SK-N-SH (cell line): ENCODE data around the gene DHX35. TPM values are rescaled to one million over a fixed set of nuclear protein-coding genes. Genes with fewer than 3 reads are reported as not detected.

ENCODE experiments used
- CTCF ChIA-PET: fragments of 300-600, 350-600 bp; formaldehyde crosslinking; extraction: SDS; loops from one replicate; lab custom pipeline; 2021; lab: Yijun Ruan, JAX
- POLR2A ChIA-PET: fragments of 350-600 bp; sonication (Branson Sonifier 250); formaldehyde crosslinking; extraction: SDS; loops from one replicate; lab custom pipeline; 2020; ENCODE audit warnings: antibody characterized with exemption, inconsistent platforms; lab: Yijun Ruan, JAX
- DNase-seq: peaks from one replicate; pipeline ENCODE4 v3.0.0; 2012
- H2AFZ ChIP-seq: fragments of 200-600 bp; sonication (generic); 2 replicates; pipeline ENCODE4 v1.8.1; 2016; ENCODE audit warnings: antibody characterized with exemption, mild to moderate bottlenecking, low read depth
- H3F3A ChIP-seq: fragments of 200-600 bp; sonication (generic); replicated peaks from 2 replicates; pipeline ENCODE3; 2016; ENCODE audit warnings: antibody characterized with exemption, mild to moderate bottlenecking; ENCODE audit not compliant: insufficient read depth
- H3K27ac ChIP-seq, 2 experiments: fragments of 200-500 bp in 1 of 2; fragments of 200-600 bp in 1 of 2; sonication (Bioruptor generic) in 1 of 2; sonication (generic), shearing (Covaris generic) in 1 of 2; 2 replicates each; pipeline versions ENCODE4 v1.5.1 to v1.6.1; 2014 to 2016; ENCODE audit warnings: low read depth in 2 of 2, inconsistent platforms in 1 of 2, low read length in 1 of 2, mild to moderate bottlenecking in 1 of 2, mixed read lengths in 1 of 2
- H3K27me3 ChIP-seq: fragments of 200-600 bp; sonication (generic), shearing (Covaris generic); 2 replicates; pipeline ENCODE4 v1.6.1; 2016; ENCODE audit warnings: mixed run types; ENCODE audit not compliant: insufficient read depth
- H3K36me3 ChIP-seq, 2 experiments: fragments of 200-500 bp in 1 of 2; fragments of 200-600 bp in 1 of 2; sonication (Bioruptor generic) in 1 of 2; sonication (generic) in 1 of 2; replicated peaks in 1 of 2; 2 replicates each; pipeline versions ENCODE3 to v1.5.1; 2014 to 2016; ENCODE audit warnings: low read length in 1 of 2, mild to moderate bottlenecking in 1 of 2; ENCODE audit not compliant: insufficient read depth in 2 of 2, control insufficient read depth in 1 of 2
- H3K4me1 ChIP-seq, 2 experiments: fragments of 200-500 bp in 1 of 2; fragments of 200-600 bp in 1 of 2; sonication (Bioruptor generic) in 1 of 2; sonication (generic), shearing (Covaris generic) in 1 of 2; 2 replicates each; pipeline versions ENCODE4 v1.5.1 to v1.6.1; 2014 to 2016; ENCODE audit warnings: low read depth in 1 of 2, low read length in 1 of 2, mixed run types in 1 of 2; ENCODE audit not compliant: insufficient read depth in 2 of 2, control insufficient read depth in 1 of 2
- H3K4me2 ChIP-seq: fragments of 200-600 bp; sonication (generic), shearing (Covaris generic); 2 replicates; pipeline ENCODE4 v1.6.1; 2017; ENCODE audit warnings: mixed run types
- H3K4me3 ChIP-seq, 2 experiments: fragments of 200-500 bp in 1 of 2; fragments of 200-600 bp in 1 of 2; sonication (Bioruptor generic) in 1 of 2; sonication (generic), shearing (Covaris generic) in 1 of 2; 2 replicates each; pipeline versions ENCODE4 v1.5.1 to v1.8.1; 2014 to 2016; ENCODE audit warnings: low read depth in 2 of 2, inconsistent platforms in 1 of 2, low read length in 1 of 2, mild to moderate bottlenecking in 1 of 2, mixed read lengths in 1 of 2, moderate library complexity in 1 of 2
- H3K79me2 ChIP-seq: fragments of 200-600 bp; sonication (generic); 2 replicates; pipeline ENCODE4 v1.8.1; 2017; ENCODE audit warnings: mild to moderate bottlenecking; ENCODE audit not compliant: insufficient read depth
- H3K9ac ChIP-seq: fragments of 200-600 bp; sonication (generic); 2 replicates; pipeline ENCODE4 v1.6.1; 2017; ENCODE audit warnings: mixed run types
- H3K9me2 ChIP-seq: fragments of 200-600 bp; sonication (generic); 2 replicates; pipeline ENCODE4 v1.6.1; 2017; ENCODE audit warnings: mixed run types
- H3K9me3 ChIP-seq: fragments of 200-600 bp; sonication (generic); 2 replicates; pipeline ENCODE4 v1.6.1; 2017; ENCODE audit warnings: mixed run types, mild to moderate bottlenecking, moderate library complexity
- H4K20me1 ChIP-seq: fragments of 200-600 bp; sonication (generic); 2 replicates; pipeline ENCODE4 v1.6.1; 2017; ENCODE audit warnings: mild to moderate bottlenecking, mixed run types; ENCODE audit not compliant: insufficient read depth
- ELF1 ChIP-seq: IDR thresholded peaks from 2 replicates; pipeline ENCODE4 v1.4.0; 2012
- EZH2phosphoT487 ChIP-seq: fragments of 200-600 bp; sonication (generic); IDR thresholded peaks from 2 replicates; pipeline ENCODE4 v1.6.1; 2017; ENCODE audit warnings: low read depth, mixed run types, mild to moderate bottlenecking, antibody characterized with exemption, moderate library complexity, borderline replicate concordance
- FOXJ3 ChIP-seq: sonication (generic); formaldehyde crosslinking; IDR thresholded peaks from 2 replicates; pipeline ENCODE4 v1.5.1; 2020; ENCODE audit warnings: mild to moderate bottlenecking, missing genetic modification reagents
- GABPA ChIP-seq: IDR thresholded peaks from 2 replicates; pipeline ENCODE4 v1.4.0; 2012; ENCODE audit warnings: low read depth, mild to moderate bottlenecking
- JUND ChIP-seq: IDR thresholded peaks from 2 replicates; pipeline ENCODE4 v1.4.0; 2012
- MXI1 ChIP-seq: IDR thresholded peaks from 2 replicates; pipeline ENCODE4 v1.6.1; 2012; ENCODE audit warnings: mild to moderate bottlenecking, low read depth, low read length, improper control_type of control experiment
- NFIC ChIP-seq: IDR thresholded peaks from 2 replicates; pipeline ENCODE4 v1.4.0; 2012; ENCODE audit warnings: borderline replicate concordance
- NRF1 ChIP-seq: IDR thresholded peaks from 2 replicates; pipeline ENCODE4 v1.6.1; 2012; ENCODE audit warnings: low read depth, mild to moderate bottlenecking, low read length
- RAD21 ChIP-seq: IDR thresholded peaks from 2 replicates; pipeline ENCODE4 v1.6.1; 2012; ENCODE audit warnings: mild to moderate bottlenecking, low read length
- RFX5 ChIP-seq: IDR thresholded peaks from 2 replicates; pipeline ENCODE4 v1.6.1; 2012; ENCODE audit warnings: mild to moderate bottlenecking, improper control_type of control experiment, low read length
- SMC3 ChIP-seq: IDR thresholded peaks from 2 replicates; pipeline ENCODE4 v1.6.1; 2012; ENCODE audit warnings: low read depth, low read length, improper control_type of control experiment
- TAF1 ChIP-seq: IDR thresholded peaks from 2 replicates; pipeline ENCODE4 v1.6.1; 2012; ENCODE audit warnings: low read depth, mild to moderate bottlenecking, low read length, moderate library complexity, borderline replicate concordance
- TEAD4 ChIP-seq: IDR thresholded peaks from 2 replicates; pipeline ENCODE4 v1.4.0; 2012; ENCODE audit warnings: mild to moderate bottlenecking, borderline replicate concordance; ENCODE audit not compliant: insufficient read depth
- YY1 ChIP-seq: IDR thresholded peaks from 2 replicates; pipeline ENCODE4 v1.4.0; 2012; ENCODE audit warnings: low read depth, mild to moderate bottlenecking
- WGBS: methylation state at CpG from one replicate; pipeline ENCODE4 v1.1.6; 2017; ENCODE audit warnings: low lambda C conversion rate; 5-methylcytosine and 5-hydroxymethylcytosine counted together
- polyA plus RNA-seq, 3 experiments: library from polyadenylated mRNA; depleted of rRNA; stranded (reverse); fragments of >200 nt; gene quantifications; 2 replicates each; pipeline ENCODE4 v1.2.3, GENCODE V29; 2012
- TF ChIP-seq, protein P1 (sequence below): IDR thresholded peaks from 2 replicates; pipeline ENCODE4 v1.6.1; 2012; ENCODE audit warnings: mild to moderate bottlenecking, low read depth, low read length, moderate library complexity
- TF ChIP-seq, protein P2 (sequence below): IDR thresholded peaks from 2 replicates; pipeline ENCODE4 v1.4.0; 2012; ENCODE audit warnings: low read depth, borderline replicate concordance
- TF ChIP-seq, protein P3 (sequence below): IDR thresholded peaks from 2 replicates; pipeline ENCODE4 v1.4.0; 2012; ENCODE audit warnings: low read depth

DHX35 gene
- polyA plus RNA-seq, 1 of the 3 experiments (the other 2 are of a cell fraction) = 17.1 TPM

DNA sequence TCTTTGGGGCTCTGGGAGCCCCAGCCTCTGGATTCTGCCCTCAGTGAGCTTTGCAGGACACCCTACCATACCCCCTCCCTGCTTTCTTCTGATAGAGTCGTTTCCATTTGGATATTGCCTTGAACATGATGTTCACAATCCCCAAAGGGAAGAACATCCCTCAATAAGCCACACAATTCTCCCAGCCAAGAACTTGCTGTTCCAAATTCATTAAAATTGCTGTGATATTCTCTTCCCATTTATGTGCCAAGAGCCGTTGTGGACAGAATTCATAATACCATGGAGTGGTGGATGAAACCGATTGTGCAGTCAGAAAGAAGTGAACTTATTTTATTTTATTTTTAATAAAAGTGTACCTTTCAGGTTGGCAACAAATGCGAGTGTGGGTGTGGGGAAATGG lies 95.8 kb downstream of the DHX35 start:
- no peaks in the 10 kb centered on the region for H3K4me1 ChIP-seq
- POLR2A ChIA-PET = no interaction called here
- H3K9me3 ChIP-seq = no peaks in the 10 kb centered on the region
- 44% methylated on average over 4 of the region's 4 CpGs for WGBS
- H3K27me3 ChIP-seq = no peaks in the 10 kb centered on the region; the same call in 1 of the 2 replicates
- H3K9me2 ChIP-seq = no peaks in the 10 kb centered on the region
- CTCF ChIA-PET = interaction anchor here (1.2 to 16.3 kb wide), 2 partner anchors 11 to 26 kb away, joined by 3 to 444 read pairs; no protein-coding TSS in a partner anchor
- no peak for TF ChIP-seq FOXJ3 (CRISPR knock-in tag)
- no peak for TF ChIP-seq NFIC
- TF ChIP-seq, protein P1, sequence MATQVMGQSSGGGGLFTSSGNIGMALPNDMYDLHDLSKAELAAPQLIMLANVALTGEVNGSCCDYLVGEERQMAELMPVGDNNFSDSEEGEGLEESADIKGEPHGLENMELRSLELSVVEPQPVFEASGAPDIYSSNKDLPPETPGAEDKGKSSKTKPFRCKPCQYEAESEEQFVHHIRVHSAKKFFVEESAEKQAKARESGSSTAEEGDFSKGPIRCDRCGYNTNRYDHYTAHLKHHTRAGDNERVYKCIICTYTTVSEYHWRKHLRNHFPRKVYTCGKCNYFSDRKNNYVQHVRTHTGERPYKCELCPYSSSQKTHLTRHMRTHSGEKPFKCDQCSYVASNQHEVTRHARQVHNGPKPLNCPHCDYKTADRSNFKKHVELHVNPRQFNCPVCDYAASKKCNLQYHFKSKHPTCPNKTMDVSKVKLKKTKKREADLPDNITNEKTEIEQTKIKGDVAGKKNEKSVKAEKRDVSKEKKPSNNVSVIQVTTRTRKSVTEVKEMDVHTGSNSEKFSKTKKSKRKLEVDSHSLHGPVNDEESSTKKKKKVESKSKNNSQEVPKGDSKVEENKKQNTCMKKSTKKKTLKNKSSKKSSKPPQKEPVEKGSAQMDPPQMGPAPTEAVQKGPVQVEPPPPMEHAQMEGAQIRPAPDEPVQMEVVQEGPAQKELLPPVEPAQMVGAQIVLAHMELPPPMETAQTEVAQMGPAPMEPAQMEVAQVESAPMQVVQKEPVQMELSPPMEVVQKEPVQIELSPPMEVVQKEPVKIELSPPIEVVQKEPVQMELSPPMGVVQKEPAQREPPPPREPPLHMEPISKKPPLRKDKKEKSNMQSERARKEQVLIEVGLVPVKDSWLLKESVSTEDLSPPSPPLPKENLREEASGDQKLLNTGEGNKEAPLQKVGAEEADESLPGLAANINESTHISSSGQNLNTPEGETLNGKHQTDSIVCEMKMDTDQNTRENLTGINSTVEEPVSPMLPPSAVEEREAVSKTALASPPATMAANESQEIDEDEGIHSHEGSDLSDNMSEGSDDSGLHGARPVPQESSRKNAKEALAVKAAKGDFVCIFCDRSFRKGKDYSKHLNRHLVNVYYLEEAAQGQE = no peak
- no peak for TF ChIP-seq SMC3
- TF ChIP-seq, protein P2, sequence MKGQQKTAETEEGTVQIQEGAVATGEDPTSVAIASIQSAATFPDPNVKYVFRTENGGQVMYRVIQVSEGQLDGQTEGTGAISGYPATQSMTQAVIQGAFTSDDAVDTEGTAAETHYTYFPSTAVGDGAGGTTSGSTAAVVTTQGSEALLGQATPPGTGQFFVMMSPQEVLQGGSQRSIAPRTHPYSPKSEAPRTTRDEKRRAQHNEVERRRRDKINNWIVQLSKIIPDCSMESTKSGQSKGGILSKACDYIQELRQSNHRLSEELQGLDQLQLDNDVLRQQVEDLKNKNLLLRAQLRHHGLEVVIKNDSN = no peak
- TF ChIP-seq JUND = no peak
- no peak for TF ChIP-seq EZH2phosphoT487
- no peaks in the 10 kb centered on the region for H3K36me3 ChIP-seq
- H3K9ac ChIP-seq = no peak overlapping the region
- DNase-seq = no peak
- H3K79me2 ChIP-seq = no peaks in the 10 kb centered on the region
- no peak overlapping the region for H2AFZ ChIP-seq
- H3K4me3 ChIP-seq = no peak overlapping the region
- no peaks in the 10 kb centered on the region for H3F3A ChIP-seq
- H4K20me1 ChIP-seq = no peaks in the 10 kb centered on the region
- H3K4me2 ChIP-seq = no peak overlapping the region
- H3K27ac ChIP-seq = no peak overlapping the region

DNA sequence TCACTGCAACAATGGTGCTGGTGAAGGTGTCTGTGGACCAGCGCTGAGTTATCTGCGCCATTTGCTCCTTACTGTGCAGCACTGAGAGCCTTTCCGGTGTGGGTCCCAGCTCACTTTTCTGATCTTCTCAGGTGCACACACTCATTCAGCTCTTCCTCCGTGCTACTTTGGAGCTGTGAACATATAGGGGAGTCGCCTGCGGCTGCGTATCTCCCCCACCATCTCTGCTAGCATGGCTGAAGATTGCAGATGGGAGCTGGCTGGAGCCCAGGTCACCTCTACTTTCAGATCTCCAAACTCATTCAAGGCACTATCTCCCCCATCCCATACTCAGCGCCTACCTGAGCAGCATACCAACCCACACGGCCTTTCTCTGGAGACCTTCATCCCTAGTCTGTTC lies 96.9 kb downstream of the DHX35 start:
- no peaks in the 10 kb centered on the region for H3F3A ChIP-seq
- no peak overlapping the region for H3K9ac ChIP-seq
- no peaks in the 10 kb centered on the region for H4K20me1 ChIP-seq
- no peaks in the 10 kb centered on the region for H3K36me3 ChIP-seq
- no peaks in the 10 kb centered on the region for H3K9me2 ChIP-seq
- DNase-seq = no peak
- H3K4me2 ChIP-seq = no peak overlapping the region
- H3K27me3 ChIP-seq = no peaks in the 10 kb centered on the region; the same call in 1 of the 2 replicates
- CTCF ChIA-PET = interaction anchor here (2.3 to 16.3 kb wide), 2 partner anchors 9 to 25 kb away, joined by 19 to 444 read pairs; no protein-coding TSS in a partner anchor
- no peak overlapping the region for H3K27ac ChIP-seq
- 71% methylated on average over 9 of the region's 9 CpGs for WGBS
- no peak overlapping the region for H2AFZ ChIP-seq
- no peak overlapping the region for H3K4me3 ChIP-seq
- H3K9me3 ChIP-seq = no peaks in the 10 kb centered on the region
- TF ChIP-seq FOXJ3 (CRISPR knock-in tag) = no peak
- no peak for TF ChIP-seq NFIC
- no peak for TF ChIP-seq NRF1
- no peak for TF ChIP-seq ELF1
- TF ChIP-seq MXI1 = no peak
- no peak for TF ChIP-seq RFX5
- no peak for TF ChIP-seq TEAD4
- TF ChIP-seq TAF1 = no peak
- no peak for TF ChIP-seq YY1
- TF ChIP-seq, protein P3, sequence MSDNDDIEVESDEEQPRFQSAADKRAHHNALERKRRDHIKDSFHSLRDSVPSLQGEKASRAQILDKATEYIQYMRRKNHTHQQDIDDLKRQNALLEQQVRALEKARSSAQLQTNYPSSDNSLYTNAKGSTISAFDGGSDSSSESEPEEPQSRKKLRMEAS = no peak
- no peak for TF ChIP-seq GABPA
- no peak for TF ChIP-seq JUND
- TF ChIP-seq RAD21 = no peak
- no peaks in the 10 kb centered on the region for H3K79me2 ChIP-seq
- no peaks in the 10 kb centered on the region for H3K4me1 ChIP-seq
- POLR2A ChIA-PET = no interaction called here
